Keratinocyte (primary cell): ENCODE measurements around the gene RYR2.
A peak's percentile ranks its signal among the peaks of the same experiment; 100 is the strongest.

Source experiments
- CTCF ChIP-seq, 3 experiments: IDR thresholded peaks in 1 of 3; conservative IDR thresholded peaks in 1 of 3; optimal IDR thresholded peaks in 1 of 3; 2 replicates in 2 of 3; 3 replicates in 1 of 3; pipeline versions ENCODE3 to v1.5.1; 2011; ENCODE audit warnings: low read length in 3 of 3, mild to moderate bottlenecking in 3 of 3, moderate library complexity in 2 of 3, control low read depth in 1 of 3, inconsistent platforms in 1 of 3; ENCODE audit not compliant: insufficient read depth in 2 of 3; ENCODE audit errors: extremely low read depth in 1 of 3
- EZH2 ChIP-seq: IDR thresholded peaks from one replicate; pipeline ENCODE4 v1.6.1; 2012; ENCODE audit warnings: inconsistent platforms, mild to moderate bottlenecking, low read length, moderate library complexity

- TF ChIP-seq CTCF (optimal IDR thresholded peaks at IDR 0.05 in 1 of 3, IDR thresholded peaks at IDR 0.05 in 1 of 3, conservative IDR thresholded peaks at IDR 0.05 in 1 of 3; ENCODE audit: extremely low read depth in 1 of 3, insufficient read depth in 2 of 3, low read length in 3 of 3) (peak in 1 of 3 experiments; percentile 11), EZH2 (no peak)
Measured at GRCh38 chr1:237672748-237673147, 630.8 kb downstream of the RYR2 start.
